Subcutaneous adipose tissue (tissue), 4 donors: ENCODE results near the gene OTOGL. TPM values are rescaled to one million over a fixed set of nuclear protein-coding genes. Genes with fewer than 3 reads are reported as not detected.

Experiments used
- total RNA-seq, 4 donors: library from RNA; depleted of rRNA; stranded (reverse); fragments of >200 nt; gene quantifications; one replicate each; pipeline ENCODE4 v1.1.0, GENCODE V29; 2016
- TF ChIP-seq, protein P1 (sequence below): fragments of 450-650 bp; IDR thresholded peaks from one replicate; pipeline ENCODE4 v1.5.1; 2016; ENCODE audit warnings: low read depth, mild to moderate bottlenecking, control low read depth, antibody characterized with exemption, moderate library complexity

OTOGL gene
- total RNA-seq, 4 donors from 2014 or later = 0.19 to 0.66 (median 0.50) TPM

DNA sequence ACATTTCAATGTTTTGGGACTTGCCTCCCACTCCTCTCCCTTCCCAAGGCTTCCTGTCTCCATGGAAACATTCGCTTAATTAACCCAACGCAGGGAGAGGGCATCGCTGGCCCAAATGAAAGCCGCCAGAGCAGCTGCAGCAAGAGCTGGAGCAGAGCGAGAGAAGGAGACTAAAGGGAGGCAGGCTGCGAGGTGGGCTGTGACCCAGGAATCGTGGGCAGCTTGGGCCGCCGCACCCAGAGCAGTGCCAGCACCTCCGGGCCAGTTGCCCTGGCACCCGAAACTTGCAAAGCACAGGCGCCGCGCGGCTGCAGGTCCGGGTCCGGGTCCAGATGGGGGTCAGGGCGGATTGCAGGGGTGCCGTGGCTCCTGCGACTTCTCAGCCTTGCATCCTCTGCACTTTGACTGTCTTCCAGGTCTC, 301.2 kb downstream of the OTOGL start:
- TF ChIP-seq, protein P1, sequence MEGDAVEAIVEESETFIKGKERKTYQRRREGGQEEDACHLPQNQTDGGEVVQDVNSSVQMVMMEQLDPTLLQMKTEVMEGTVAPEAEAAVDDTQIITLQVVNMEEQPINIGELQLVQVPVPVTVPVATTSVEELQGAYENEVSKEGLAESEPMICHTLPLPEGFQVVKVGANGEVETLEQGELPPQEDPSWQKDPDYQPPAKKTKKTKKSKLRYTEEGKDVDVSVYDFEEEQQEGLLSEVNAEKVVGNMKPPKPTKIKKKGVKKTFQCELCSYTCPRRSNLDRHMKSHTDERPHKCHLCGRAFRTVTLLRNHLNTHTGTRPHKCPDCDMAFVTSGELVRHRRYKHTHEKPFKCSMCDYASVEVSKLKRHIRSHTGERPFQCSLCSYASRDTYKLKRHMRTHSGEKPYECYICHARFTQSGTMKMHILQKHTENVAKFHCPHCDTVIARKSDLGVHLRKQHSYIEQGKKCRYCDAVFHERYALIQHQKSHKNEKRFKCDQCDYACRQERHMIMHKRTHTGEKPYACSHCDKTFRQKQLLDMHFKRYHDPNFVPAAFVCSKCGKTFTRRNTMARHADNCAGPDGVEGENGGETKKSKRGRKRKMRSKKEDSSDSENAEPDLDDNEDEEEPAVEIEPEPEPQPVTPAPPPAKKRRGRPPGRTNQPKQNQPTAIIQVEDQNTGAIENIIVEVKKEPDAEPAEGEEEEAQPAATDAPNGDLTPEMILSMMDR = no peak

DNA sequence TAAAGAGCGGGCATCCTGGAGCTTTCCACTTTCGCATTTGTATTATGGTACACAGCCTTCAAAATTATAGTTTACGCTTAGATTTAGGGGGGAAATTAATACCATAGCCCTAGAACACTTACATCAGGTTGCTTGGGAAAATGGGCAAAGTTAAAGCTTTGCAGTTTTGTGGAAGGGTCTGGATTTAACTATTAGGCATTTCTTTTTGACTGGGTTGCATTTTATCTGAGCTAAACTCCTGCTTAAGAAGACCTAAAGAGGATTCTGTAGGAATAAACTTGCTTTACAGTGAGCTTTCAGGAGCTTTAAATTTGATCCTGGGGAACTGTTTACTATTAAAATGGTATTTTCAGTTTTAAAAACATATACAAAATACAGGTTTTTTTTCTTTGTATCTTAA, 301.9 kb downstream of the OTOGL start:
- TF ChIP-seq, protein P1 = no peak

DNA sequence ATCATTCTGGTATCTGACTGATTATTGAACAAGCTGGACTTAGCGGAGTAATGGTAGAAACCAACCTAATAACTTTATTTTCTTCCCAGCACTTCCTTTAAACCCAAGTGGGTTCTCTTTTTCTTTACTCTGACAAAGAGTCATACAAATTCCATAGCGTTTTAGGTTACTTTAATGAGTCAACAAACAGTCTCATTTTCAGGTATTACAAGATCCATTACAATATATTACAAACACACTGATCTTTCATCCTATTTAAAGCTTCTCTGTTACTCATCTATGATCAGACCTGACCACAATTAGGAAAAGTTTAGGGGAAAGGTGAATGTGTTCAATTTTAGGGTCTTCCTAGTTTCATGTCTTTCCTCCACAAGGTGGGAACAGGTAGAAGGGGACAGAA, 305.3 kb downstream of the OTOGL start:
- TF ChIP-seq, protein P1 = no peak

DNA sequence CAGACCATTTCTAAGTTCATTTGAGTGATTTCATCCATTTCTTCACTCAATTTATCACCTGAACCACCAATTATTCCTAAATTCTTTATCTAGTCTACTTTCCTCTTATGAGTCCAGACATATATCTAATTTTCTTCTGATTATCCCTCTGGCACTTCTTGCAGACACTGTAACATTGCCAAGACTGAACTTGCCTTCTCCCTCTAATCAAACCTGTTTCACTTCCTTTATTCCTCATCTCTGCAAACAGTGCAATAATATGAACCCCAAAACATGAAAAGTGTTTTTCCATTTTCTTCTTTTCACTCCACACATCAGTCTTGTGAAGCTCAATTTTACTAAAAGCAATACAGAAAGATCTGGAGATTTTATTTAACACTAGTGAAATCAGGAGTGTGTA, 306.9 kb downstream of the OTOGL start:
- TF ChIP-seq, protein P1 = no peak

DNA sequence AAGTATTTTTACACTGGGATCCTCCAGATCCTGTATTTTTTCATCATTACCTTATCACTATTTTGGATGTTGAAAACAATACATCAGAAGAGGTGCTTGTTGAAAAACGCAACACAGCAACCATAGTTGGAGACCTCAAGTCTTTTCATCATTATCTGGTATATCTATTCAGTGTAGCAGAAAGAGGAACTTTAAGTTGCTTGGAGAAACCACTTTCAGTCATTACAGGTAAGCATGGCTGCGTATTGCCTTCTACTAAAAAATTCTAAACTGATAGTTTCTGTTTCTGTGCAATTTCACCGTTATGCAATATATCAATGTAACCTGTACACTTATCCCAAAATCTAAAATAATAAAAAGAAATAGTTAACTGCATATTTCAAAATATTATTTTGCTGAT, 312.4 kb downstream of the OTOGL start:
- TF ChIP-seq, protein P1 = no peak

DNA sequence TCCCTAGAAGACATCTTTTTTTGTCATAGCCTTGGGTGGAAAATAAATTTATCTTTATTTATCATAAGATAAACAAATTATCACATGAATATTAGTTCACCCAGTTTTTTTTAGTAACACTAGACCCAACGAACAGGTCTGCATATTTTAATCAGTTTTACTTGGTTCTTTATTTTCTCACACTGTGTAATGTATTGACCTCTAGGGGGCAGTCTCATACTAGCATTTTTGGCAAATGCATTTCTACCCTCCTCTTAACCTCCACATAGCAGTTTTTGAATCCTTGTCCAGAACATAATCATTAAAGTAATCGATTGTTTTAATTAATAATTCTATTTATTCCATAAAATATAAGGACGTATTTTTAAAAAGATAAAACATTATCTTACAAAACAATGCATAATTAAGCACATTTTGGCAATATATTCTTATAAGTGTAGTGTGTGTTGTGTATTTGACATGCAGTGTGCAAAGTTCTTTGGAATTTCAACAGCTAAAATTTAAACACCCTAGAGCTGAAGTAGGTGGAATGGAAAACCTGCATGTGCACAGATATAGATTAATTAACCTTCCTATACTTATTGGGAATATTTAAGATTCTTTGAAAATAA, 313.1 kb downstream of the OTOGL start:
- TF ChIP-seq, protein P1 = no peak

DNA sequence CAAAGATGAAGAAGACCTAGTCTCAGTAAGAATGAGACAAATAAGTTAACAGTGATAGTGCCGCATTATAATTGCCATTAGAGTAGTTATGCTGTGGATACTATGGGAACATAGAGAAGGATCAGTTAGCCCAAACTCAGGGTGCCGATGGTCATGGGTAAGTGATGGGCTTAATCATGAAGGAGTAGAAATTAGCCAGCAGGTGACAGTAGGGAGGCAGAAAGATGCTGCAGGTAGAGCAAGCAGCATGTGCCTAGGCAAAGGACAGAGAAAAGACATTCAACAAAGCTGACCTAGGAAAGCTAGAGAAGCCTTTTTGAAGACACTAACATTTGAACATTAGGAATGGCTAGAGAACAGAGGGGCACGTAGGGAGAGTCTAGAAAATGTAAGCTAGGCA, 314.1 kb downstream of the OTOGL start:
- TF ChIP-seq, protein P1 = no peak
